Measurements from ENCODE around the gene UCP2. TPM values are rescaled to one million over a fixed set of nuclear protein-coding genes. Genes with fewer than 3 reads are reported as not detected.

UCP2 gene
- total RNA-seq, 1 donor from 2014 or later: 5.3 TPM

DNA sequence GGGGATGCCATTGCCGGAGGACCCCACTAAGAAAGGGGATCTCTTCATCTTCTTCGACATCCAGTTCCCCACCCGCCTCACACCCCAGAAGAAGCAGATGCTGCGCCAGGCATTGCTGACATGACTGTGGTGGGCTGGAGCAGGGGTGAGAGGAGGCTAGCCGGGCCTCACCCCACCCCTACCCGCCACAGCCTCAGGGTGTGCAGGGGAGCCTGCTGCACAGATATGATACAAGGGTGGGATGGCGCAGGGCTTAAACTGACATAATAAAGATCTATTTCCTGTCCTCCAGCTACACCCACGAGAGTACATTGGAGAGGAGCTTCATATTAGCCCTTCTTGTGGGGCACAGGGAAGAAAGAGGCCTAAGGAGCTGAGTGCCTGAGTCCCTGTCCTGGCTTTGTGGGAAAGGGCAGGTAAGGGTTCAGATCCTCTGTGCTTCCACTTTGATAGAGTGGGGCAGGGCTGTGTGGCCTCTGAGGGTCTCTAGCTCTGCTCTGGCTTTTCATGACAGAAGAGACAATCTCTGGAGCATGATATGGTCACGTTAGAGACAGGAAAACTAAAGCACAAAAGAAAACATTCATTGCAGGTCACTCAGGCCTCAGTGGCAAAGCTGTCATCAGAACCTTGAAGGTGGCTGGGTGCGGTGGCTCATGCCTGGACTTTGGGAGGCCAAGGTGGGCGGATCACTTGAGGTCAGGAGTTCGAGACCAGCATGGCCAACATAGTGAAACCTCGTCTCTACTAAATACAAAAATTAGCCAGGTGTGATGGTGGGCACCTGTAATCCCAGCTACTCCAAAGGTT is 12.4 kb downstream of the UCP2 start:
- ATAC-seq: no peak

DNA sequence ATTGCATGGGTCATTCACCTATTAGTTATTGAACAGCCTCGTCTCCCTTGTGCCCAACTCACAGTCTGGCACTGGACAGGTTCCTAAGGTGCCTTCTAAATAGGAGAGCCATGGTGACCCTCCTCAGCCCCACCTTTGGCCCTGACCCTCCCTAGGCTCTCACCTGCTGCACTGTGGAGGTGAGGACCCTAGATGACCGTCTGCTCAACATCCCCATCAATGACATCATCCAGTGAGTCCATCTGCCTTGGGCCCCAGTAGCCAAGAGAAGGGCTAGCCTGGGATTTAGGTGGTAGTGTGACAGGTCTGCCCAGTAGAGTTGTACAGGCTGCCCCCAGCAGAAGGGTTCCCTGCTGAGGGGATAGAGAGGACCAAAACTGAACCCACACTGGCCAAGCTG is 13.6 kb downstream of the UCP2 start:
- no peak for ATAC-seq

- ATAC-seq: no peak
Measured at GRCh38 chr11:73968356-73968966, 14.2 kb downstream of the UCP2 start.

- ATAC-seq: no peak
Measured at GRCh38 chr11:73965764-73966121, 16.9 kb downstream of the UCP2 start.

DNA sequence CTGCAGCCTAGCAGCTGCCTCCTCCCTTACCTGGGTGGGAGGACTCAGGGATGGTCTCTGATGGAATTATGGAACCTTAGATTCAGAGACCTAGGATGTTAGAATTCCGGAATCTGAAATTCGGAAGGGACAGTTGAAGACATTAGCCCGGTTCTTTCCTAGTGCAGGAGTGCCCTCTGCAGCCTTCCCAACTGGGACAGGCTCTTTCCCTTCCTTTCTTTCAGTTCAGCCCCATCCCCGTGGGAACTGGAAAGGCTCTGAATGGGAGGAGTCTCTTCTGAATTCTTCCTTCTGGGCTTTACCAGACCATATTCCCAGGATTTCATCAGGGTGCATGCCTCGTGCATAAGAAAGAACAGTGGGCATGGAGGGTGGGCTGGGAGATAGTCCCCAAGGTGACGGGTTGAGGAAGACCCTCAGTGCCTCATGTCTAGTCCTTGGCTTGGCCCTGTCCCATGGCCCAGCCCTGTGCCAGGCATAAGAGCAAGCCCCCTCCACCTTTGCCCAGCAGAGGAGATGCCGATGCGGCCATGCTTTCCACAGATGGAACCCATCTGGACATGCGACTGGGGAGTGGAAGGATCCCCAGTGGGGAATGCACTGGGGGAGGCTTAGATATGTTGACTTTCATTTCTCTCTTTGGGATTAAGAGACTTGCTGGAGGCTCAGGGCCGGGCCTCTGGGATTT is 17.4 kb downstream of the UCP2 start:
- ATAC-seq: no peak

- ATAC-seq: no peak
Measured at GRCh38 chr11:73963861-73964260, 18.8 kb downstream of the UCP2 start.

DNA sequence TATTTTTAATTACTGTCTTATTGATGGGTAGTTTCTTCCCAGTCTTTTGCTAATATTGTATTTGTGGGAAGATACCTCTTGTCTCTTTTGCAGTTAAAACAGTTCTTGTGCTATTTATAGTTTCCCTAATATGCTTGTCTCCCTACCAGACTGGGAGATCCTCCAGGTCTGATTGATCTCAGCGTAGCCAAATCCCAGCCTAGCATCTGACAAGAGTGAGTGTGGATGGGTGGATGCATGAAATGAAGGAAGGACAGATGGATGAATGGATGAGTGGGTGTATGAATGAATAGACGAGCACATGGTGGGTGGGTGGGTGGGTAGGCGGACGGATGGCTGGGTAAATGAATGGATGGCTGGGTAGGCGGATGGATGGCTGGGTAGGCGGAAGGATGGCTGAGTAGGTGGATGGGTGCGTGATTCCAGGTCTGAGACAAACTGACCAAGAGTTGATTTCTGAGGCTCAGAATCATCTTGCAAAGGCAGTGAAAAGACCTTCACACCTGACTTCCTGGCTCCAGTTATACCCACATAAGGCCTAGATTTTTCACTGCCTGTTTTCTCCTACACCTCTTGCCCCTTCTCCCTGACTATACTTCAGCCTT is 20.4 kb downstream of the UCP2 start:
- ATAC-seq: no peak

GRCh38 chr11:73961321-73961720 is 21.3 kb downstream of the UCP2 start:
- peak; percentile 24 for ATAC-seq

- peak; percentile 15 for ATAC-seq
Measured at GRCh38 chr11:73958521-73959141, 24.0 kb downstream of the UCP2 start.

DNA sequence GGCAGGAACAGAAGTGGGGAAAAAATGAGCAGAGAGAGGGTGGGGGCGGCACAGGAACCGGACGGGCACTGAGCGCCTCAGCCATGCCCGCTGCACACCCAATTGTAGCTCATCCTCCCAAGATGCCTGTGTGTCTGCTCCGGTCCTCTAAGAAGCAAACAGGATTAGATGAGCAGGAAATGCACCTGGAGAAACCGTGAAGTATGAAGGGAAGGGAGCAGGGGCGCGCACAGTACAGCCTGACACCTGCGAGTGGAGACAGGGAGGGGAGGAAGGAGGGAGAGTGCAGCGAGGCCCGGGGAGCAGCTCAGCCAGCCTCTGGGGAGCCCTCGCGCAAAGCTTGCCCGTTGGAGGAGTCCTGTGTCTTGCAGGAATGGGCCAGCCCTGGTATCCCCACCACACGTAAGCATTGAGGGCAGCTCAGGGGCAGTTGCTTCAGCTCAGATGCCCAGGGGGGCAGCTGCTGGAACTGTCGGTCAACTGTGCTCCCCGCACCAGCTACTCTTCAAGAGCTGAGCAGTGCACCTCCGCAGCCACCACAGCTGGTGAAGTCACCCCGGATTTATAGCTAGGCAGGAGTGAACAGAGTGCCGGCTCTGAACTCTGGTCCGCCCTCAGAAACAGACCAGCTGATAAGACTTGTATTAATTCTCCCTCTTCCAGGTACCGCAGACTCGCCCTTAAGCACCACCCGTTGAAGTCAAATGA is 24.8 kb downstream of the UCP2 start:
- ATAC-seq: peak; percentile 7

DNA sequence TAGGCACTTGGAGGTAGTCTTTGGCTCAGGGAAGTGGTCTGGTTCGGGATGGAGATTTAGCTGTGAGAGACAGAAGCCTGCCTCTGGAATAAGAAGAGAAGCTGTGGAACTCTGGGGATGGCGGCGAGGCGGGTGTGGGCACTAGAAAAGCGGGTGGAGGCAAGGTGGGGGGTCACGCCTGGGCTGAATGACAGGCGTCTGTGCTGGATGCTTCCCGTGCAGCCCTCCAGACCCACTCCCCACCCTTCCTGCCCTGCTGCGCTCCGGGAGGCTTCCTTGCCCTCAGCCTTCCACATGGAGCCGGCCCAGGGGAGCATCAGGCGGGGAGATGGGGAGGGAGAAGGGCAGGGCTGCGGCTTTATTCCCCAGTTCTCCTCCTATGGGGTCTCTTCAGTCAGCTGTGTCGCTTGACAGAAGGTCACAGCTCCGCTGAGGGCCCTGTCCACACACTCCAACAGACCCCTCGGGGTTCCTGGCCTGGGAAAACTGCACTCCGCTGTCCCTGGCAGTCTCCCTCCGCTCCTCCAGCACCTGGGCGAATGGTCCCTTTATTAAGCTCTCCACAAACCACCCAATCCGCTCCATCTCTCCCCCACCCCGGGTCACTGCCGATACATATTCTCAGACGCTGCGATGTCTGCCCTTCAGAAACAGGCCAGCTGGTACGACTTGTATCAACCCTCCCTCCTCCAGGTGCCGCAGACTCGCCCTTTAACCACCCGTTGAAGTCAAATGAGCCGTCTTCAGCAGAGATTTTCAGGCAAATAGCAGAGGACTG is 25.6 kb downstream of the UCP2 start:
- ATAC-seq: no peak

DNA sequence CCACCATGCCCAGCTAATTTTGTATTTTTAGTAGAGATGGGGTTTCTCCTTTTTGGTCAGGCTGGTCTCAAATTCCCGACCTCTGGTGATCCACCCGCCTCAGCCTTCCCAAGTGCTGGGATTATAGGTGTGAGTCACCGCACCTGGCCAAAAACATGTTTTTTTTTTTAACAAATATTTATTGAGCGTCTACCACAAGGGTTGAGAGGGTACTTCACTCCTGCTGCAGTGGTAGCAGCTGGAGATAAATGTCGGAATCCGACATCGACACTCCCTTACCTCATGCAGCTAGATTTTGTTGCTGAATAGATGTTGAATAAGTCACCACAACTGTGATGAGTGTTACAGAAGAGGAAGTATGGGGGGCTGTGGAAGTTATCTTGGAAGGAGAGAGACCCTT is 30.8 kb downstream of the UCP2 start:
- no peak for ATAC-seq

DNA sequence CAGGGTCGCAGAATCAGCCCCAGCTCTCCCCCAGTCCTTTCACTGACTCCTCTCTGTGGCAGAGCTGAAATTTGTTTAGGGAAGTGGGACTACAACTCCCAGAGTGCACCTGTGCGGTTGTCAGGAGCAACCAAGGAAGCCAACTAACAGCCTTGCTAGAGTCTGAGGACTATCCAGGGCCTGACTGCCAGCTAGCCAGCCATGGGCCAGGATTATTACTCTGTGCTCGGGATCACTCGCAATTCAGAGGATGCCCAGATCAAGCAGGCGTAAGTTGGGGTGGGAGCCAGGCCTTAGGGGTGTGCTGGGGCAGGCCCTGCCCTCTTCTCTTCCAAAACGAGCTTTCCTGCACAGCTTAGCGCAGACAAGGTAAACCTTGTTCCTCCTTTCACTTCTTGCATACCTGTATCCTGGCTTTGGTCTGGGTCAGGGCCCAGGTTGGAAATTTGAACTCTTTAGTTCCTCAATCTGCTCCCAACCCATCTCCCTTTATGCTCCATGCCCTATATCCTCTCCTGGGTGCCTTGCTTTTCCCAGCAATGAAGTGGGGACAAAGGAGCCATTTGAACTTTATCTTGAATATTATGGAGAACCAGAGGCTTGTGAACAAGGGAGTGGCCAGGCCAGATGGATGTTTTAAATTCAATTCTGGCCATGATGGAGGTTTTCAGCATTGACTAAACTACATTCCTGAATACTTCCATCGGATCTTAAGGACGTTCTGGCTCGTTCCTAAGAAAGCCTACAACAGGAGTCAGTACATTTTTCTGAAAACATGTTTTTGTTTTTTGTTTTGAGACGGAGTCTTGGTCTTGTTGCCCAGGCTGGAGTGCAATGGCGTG is 31.6 kb downstream of the UCP2 start, which contains the start of gene DNAJB13:
Gene DNAJB13, plus strand, starts transcription at position 158 of the 842 bp plus-strand sequence. Its CDS starts 44 bp downstream, at position 202.
- peak; percentile 87 for ATAC-seq

- no peak for ATAC-seq
Measured at GRCh38 chr11:73949912-73950311, 32.7 kb downstream of the UCP2 start.

- ATAC-seq: peak; percentile 8
Measured at GRCh38 chr11:73949246-73949645, 33.4 kb downstream of the UCP2 start.

- no peak for ATAC-seq
Measured at GRCh38 chr11:73946798-73947458, 35.7 kb downstream of the UCP2 start.

DNA sequence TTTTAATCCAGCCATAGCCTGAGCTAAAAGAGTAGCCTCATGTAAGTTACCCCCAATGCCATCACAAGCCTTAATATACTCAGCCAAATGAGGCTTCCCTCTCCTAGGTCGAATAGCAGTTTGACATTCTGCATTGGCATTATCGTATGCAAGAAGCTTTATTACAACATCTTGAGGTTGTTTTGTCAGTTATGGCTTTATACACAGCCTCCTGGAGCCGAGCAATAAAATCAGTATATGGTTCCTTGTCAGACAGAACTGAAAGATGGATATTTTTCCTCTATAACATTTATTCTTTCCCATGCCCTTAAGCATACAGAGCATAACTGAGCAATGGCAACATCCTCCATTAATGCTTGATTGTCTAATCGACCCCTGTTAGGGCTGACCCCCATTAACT is 37.2 kb downstream of the UCP2 start:
- ATAC-seq: no peak

DNA sequence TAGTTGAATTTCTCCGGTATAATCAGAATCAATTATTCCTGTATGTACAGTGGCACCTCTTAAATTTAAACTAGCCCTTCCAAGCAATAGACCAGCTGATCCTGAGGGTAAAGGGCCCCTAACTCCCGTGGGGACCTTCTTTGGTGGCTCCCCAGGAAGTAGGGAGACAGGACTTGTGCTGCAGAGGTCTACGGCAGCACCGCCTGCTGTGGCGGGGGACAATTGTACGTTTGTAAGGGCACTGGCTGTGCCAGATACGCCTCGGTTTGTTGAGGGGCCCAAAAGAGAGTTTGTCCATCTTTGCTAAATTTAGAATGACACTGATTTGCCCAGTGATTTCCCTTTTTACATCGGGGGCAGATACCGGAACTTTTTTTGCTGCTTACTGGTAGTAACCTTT is 37.7 kb downstream of the UCP2 start:
- ATAC-seq: no peak

GRCh38 chr11:73944085-73944484 is 38.6 kb downstream of the UCP2 start:
- no peak for ATAC-seq

- ATAC-seq: no peak
Measured at GRCh38 chr11:73942010-73942409, 40.6 kb downstream of the UCP2 start.
